HG03469 (cell line): Measurements from ENCODE around the gene IL17C.

Source experiments
- ATAC-seq: cut with Tn5 transposase; IDR thresholded peaks from one replicate; pipeline ENCODE4 v1.9.1; 2021; ENCODE audit warnings: mild to moderate bottlenecking, moderate library complexity, moderate number of reproducible peaks; ENCODE audit not compliant: unreplicated experiment

The IL17C gene, protein sequence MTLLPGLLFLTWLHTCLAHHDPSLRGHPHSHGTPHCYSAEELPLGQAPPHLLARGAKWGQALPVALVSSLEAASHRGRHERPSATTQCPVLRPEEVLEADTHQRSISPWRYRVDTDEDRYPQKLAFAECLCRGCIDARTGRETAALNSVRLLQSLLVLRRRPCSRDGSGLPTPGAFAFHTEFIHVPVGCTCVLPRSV

GRCh38 chr16:88638323-88639230 is at the start of gene IL17C:
IL17C (plus strand) TSS chr16:88638572; CDS start chr16:88638642, 70 bp downstream.
- ATAC-seq = no peak

DNA sequence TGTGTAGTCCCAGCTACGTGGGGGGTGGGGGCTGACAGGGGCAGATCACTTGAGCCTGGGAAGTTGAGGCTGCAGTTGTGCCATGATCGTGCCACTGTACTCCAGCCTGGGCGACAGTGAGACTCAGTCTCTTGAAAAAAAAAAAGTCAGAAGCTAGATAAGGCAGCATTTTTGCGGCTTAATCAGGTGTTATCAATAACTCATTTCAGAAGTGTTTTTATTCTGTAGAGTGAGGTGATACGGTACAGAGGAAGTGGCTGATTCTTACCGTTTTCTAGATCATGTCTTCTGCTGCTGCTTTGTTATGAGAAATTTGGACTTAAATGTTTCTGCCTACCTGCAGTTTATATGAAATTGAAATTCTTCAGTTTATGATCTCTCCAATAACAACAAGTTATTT is 49.6 kb upstream of the IL17C start:
- ATAC-seq = no peak

DNA sequence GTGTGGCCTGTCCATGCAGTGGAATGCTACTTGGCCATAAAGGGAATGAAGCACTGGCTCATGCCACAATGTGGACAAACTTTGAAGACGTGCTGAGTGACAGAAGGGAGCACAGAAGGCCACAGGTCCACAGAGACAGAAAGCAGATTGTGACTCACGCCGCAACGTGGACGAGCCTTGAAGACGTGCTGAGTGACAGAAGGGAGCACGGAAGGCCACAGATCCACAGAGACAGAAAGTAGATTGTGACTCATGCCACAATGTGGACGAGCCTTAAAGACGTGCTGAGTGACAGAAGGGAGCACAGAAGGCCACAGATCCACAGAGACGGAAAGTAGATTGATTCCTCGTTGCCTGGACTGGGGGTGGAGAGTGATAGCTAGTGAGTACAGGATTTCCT is 48.9 kb upstream of the IL17C start:
- ATAC-seq = no peak

- no peak for ATAC-seq
Measured at GRCh38 chr16:88591577-88592021, 46.8 kb upstream of the IL17C start.

- ATAC-seq = no peak
Measured at GRCh38 chr16:88593061-88593460, 45.3 kb upstream of the IL17C start.

- no peak for ATAC-seq
Measured at GRCh38 chr16:88593489-88593888, 44.9 kb upstream of the IL17C start.

- ATAC-seq = no peak
Measured at GRCh38 chr16:88593910-88594309, 44.5 kb upstream of the IL17C start.

- ATAC-seq = no peak
Measured at GRCh38 chr16:88595101-88595500, 43.3 kb upstream of the IL17C start.

DNA sequence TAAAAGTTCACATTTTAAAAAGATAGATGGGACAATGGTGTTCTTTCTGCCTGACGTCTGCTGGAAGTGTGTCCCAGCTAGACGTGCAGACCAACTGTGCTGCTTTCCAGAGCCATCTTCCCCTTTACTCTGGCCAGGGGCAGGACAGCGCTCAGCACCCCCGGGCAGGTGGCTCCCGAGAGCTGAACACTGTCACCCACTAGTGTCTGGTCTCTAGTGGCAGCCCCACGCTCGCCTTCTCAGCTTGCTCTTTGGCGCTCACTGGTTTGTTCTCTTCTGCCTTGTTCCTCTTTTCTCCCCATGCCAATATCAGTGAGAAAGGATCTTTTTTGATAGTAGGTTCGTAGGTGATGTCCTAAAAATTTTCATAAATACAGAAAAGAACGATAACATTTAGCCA is 42.5 kb upstream of the IL17C start:
- no peak for ATAC-seq

DNA sequence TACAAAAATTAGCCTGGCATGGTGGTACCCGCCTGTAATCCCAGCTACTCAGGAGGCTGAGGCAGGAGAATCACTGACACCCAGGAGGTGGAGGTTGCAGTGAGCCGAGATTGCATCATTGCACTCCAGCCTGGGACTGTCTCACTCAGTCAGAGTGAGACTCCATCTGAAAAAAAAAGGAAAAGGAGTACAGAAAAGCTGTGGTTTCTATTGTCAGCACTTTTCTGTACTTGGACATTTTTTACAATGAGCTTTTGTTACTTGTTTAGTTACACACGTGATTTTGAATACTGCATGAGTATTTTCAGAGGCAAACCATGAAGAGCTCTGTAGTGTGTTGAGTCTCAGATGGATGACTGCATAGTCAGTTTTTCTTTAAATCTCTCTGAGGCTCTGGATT is 41.9 kb upstream of the IL17C start:
- ATAC-seq = no peak

DNA sequence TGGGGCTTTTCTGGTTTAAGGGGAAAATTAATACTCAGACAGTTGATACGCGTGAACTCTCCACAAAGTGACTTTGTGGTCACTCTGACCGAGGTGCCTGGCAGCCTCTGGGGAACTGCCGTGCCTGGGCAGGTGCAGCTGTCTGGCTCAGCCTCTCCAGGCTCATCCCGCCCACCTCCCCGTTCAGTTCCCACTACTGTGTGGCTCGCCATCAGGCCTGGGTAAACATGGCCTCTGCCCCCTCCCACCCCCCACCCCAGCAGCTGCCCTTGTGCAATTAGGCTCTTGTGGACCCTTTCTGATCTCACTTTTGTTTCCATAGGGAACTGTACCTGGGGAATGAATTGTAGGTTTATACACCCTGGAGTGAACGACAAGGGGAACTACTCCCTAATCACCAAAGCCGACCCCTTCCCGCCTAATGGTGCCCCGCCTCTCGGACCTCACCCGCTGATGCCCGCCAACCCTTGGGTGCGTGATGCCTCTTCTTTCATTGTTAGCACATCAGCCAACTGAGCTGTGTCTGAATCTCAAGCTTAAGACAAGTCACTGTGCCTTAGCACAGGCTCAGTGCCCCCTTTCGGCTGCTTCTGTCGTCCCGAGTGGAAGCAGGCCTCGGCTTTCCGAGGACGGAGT is 40.4 kb upstream of the IL17C start:
- ATAC-seq = no peak

DNA sequence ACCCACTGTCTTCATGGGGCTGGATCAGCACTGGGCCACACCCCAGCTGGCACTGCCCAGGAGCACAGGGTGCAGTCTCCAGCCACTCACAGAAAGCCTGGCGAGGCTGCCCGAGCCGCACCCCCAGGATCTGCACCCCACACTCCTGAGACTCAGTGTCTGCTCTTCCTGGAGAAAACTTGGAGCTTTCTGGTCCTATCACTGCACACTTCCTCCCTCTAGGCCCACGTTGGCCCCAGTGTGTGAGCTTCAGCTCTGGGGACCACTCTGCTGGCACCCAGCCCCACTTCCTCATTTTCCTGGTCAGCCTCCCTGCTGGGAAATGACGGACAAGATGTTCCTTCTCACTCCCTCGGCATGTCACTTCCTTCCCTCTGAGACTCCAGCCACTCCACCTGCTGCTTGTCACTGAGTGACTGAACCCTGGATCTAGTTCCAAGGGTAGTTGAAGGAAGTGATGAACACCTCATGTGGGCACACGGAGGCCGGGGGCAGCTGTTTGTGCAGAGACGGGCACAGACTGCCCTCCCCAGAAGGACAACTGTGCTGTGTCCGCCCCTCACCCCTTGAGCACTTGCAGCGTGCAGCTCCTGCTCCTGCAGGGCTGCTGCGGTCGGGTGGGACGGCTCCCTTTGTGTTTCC is 39.2 kb upstream of the IL17C start:
- no peak for ATAC-seq

- no peak for ATAC-seq
Measured at GRCh38 chr16:88599825-88600538, 38.4 kb upstream of the IL17C start.

DNA sequence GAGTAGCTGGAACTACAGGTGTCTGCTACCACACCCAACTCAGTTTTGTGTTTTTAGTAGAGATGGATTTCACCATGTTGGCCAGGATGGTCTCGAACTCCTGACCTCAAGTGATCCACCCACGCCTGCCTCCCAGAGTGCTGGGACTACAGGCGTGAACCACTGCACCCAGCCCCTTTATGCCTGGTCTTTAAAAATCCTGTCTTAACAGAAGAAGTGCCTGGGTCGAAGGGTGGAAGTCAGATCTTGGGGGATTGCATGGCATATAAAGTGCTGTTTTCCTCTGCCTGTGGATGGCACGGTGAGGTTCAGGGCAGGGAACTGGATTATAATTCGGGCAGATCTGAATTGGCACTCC is 37.9 kb upstream of the IL17C start:
- ATAC-seq = no peak

- ATAC-seq = no peak
Measured at GRCh38 chr16:88601313-88602036, 36.9 kb upstream of the IL17C start.

DNA sequence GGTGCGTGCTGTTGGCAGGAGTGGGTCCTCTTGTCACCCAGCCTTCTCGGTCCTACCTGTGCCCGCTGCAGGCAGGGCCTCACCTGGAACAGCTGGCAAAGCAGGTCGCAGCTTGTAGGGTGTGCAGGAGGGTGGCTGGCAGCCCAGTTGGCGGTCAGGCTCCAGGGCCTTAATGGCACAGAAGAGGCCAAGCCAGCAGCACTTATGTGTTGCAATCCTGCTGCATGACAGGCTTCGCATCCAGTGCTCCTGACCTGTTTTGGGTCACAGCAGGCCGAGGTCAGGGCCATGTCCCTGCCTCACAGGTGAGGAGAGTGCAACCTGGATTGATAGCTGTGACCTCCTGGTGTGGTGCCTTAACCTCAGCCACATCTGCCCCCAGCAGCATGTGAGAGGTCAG is 36.3 kb upstream of the IL17C start:
- no peak for ATAC-seq

DNA sequence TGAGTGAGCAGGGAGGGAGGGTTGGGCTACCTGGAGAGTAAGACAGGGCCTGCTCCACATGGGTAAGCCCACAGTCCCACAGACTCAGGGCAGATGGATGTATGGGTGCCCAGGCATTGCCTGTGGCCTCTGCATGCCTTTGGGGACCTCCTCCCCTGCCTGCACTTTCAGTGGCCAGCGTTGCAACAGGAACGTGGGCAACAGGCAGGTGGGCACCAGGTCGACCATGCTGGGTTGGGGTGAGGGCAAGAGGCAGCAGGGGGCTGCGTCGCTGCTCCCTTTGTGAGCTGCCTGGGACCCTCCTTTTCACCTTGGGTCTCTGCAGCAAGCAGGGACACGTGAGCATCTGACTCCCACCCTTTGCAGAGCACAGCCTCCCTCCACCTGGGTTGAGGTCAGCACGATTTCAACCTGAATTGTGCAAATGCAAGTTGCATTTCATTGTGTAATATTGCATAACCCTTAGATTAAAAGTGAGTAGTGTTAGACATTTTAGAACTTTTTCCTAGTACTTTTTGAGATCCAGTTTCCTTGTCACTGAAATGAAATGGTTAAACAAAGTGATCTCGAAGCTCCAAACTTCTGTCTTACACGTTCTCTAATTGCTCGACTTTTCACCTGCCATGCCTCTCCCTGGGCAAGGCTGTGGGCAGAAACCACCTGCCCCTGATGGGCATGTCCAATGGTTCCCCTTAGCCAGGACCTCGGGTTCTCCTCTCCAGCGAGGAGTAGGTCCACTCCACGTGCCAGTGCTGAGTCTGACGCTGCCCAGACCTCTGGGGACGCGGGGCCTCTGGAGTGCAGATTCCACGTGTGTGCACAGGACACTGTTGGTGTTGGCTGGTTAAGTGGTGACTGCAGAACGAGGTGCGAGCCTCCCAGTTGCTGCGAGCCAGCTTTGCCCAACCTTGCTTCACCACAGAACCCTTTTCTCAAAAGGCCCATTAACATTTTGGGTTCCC is 32.9 kb upstream of the IL17C start:
- no peak for ATAC-seq

GRCh38 chr16:88606148-88606757 is 32.1 kb upstream of the IL17C start:
- no peak for ATAC-seq

- ATAC-seq = no peak
Measured at GRCh38 chr16:88608076-88608475, 30.3 kb upstream of the IL17C start.
